Gastrocnemius medialis (tissue), 4 donors: ENCODE data around the gene AXIN1. TPM values are rescaled to one million over a fixed set of nuclear protein-coding genes. Genes with fewer than 3 reads are reported as not detected.

ENCODE experiments used
- ATAC-seq, 2 donors: fragments of 150-250 bp; one replicate each; pipeline ENCODE4 v1.9.1; 2016
- DNase-seq, 2 donors: peaks; one replicate each; pipeline ENCODE4 v3.0.0-alpha.2; 2019
- H3K27ac ChIP-seq, 4 donors: fragments of 200-600 bp; sonication (generic); 1 replicate in 1 of 4; 2 replicates in 3 of 4; pipeline ENCODE4 v1.5.1; 2016 to 2018; ENCODE audit warnings: mild to moderate bottlenecking in 2 of 4, moderate library complexity in 1 of 4
- H3K27me3 ChIP-seq, 3 donors: fragments of 200-600 bp; sonication (generic) in 2 of 3; 1 replicate in 1 of 3; 2 replicates in 2 of 3; pipeline versions ENCODE4 v1.5.1 to v1.6.0; 2016 to 2019; ENCODE audit warnings: mild to moderate bottlenecking in 1 of 3, moderate library complexity in 1 of 3
- H3K36me3 ChIP-seq, 2 donors: fragments of 200-600 bp; sonication (generic) in 1 of 2; one replicate each; pipeline ENCODE4 v1.5.1; 2017 to 2018
- H3K4me1 ChIP-seq, 2 donors: fragments of 200-600 bp; sonication (generic) in 1 of 2; one replicate each; pipeline ENCODE4 v1.5.1; 2016 to 2017; ENCODE audit warnings: mild to moderate bottlenecking in 2 of 2
- H3K4me3 ChIP-seq, 4 donors: fragments of 200-600 bp; sonication (generic) in 3 of 4; 1 replicate in 1 of 4; 2 replicates in 3 of 4; pipeline ENCODE4 v1.5.1; 2016 to 2019; ENCODE audit warnings: mild to moderate bottlenecking in 2 of 4
- H3K9me3 ChIP-seq, 3 donors: fragments of 200-600 bp; sonication (generic) in 2 of 3; 1 replicate in 1 of 3; 2 replicates in 2 of 3; pipeline ENCODE4 v1.5.1; 2016 to 2019
- CTCF ChIP-seq, 5 experiments: fragments of 450-650 bp in 3 of 5; fragments of 200-600 bp in 2 of 5; sonication (generic) in 2 of 5; IDR thresholded peaks in 4 of 5; conservative IDR thresholded peaks in 1 of 5; 1 replicate in 4 of 5; 2 replicates in 1 of 5; pipeline ENCODE4 v1.5.1; 2016 to 2019; ENCODE audit warnings: antibody characterized with exemption in 5 of 5, mild to moderate bottlenecking in 3 of 5, moderate library complexity in 3 of 5
- POLR2A ChIP-seq, 2 donors: fragments of 450-650 bp; IDR thresholded peaks; one replicate each; pipeline ENCODE4 v1.6.1; 2017; ENCODE audit warnings: antibody characterized with exemption in 2 of 2, mild to moderate bottlenecking in 2 of 2, moderate library complexity in 2 of 2
- in situ Hi-C, 4 donors: fragments of 200-750 bp; cut with MboI; loops; one replicate each; pipeline versions ENCODE4 v1.15.0 to v1.8.0; 2017; ENCODE audit warnings: low sequenced_read_pairs in 4 of 4
- intact Hi-C: fragments of 100-400 bp; cut with DNase I; formaldehyde crosslinking; loops from one replicate; pipeline ENCODE4 v1.15.1; 2023; ENCODE audit warnings: low total_unique reads
- total RNA-seq, 4 donors: library from RNA; depleted of rRNA; stranded (reverse); fragments of >200 nt; gene quantifications; one replicate each; pipeline versions ENCODE4 v1.1.0 to v1.2.3, GENCODE V29; 2016

The AXIN1 gene
- total RNA-seq, 4 donors from 2014 or later, result 27.1 to 41.9 (median 32.7) TPM

- H3K4me3 ChIP-seq, result no peak overlapping the region
- intact Hi-C loops, result no loop called here
- H3K36me3 ChIP-seq, result peaks cover 0 to 37% of the 10 kb centered on the region in 2 donors
- H3K27me3 ChIP-seq, result no peaks in the 10 kb centered on the region
- DNase-seq, result no peak
- no peak overlapping the region for H3K27ac ChIP-seq
- H3K9me3 ChIP-seq, result no peaks in the 10 kb centered on the region
- ATAC-seq, result no peak
- TF ChIP-seq CTCF (IDR thresholded peaks at IDR 0.05 in 4 of 5, conservative IDR thresholded peaks at IDR 0.05 in 1 of 5) (no peak), POLR2A (IDR thresholded peaks at IDR 0.05) (no peak)
- H3K4me1 ChIP-seq, result no peaks in the 10 kb centered on the region
- in situ Hi-C loops, result no loop called here
Measured at GRCh38 chr16:296806-297510, 55.6 kb downstream of the AXIN1 start.

GRCh38 chr16:296276-296675 is 56.2 kb downstream of the AXIN1 start:
- ATAC-seq, result no peak
- H3K36me3 ChIP-seq, result peaks cover 0 to 43% of the 10 kb centered on the region in 2 donors

GRCh38 chr16:293043-293775 is 59.3 kb downstream of the AXIN1 start:
- Histone ChIP-seq H3K27me3 (no peaks in the 10 kb centered on the region), H3K9me3 (no peaks in the 10 kb centered on the region), H3K4me1 (no peaks in the 10 kb centered on the region), H3K27ac (no peak overlapping the region), H3K36me3 (peaks cover 0 to 56% of the 10 kb centered on the region in 2 donors), H3K4me3 (no peak overlapping the region)
- no peak for DNase-seq
- in situ Hi-C loops, result no loop called here
- TF ChIP-seq CTCF (IDR thresholded peaks at IDR 0.05 in 4 of 5, conservative IDR thresholded peaks at IDR 0.05 in 1 of 5) (no peak), POLR2A (IDR thresholded peaks at IDR 0.05) (no peak)
- no peak for ATAC-seq
- intact Hi-C loops, result no loop called here

More at GRCh38 chr16:296276-296675, 56.2 kb downstream of the AXIN1 start:
- Histone ChIP-seq H3K4me1 (no peaks in the 10 kb centered on the region), H3K27ac (no peak overlapping the region), H3K27me3 (no peaks in the 10 kb centered on the region), H3K4me3 (no peak overlapping the region), H3K9me3 (no peaks in the 10 kb centered on the region)
- intact Hi-C loops (no loop called here), in situ Hi-C loops (no loop called here)
- no peak for TF ChIP-seq CTCF (IDR thresholded peaks at IDR 0.05 in 4 of 5, conservative IDR thresholded peaks at IDR 0.05 in 1 of 5)
- TF ChIP-seq POLR2A (IDR thresholded peaks at IDR 0.05), result no peak
- no peak for DNase-seq

GRCh38 chr16:291539-291938 is 61.0 kb downstream of the AXIN1 start:
- Histone ChIP-seq H3K27ac (no peak overlapping the region), H3K36me3 (peaks cover 0 to 53% of the 10 kb centered on the region in 2 donors), H3K9me3 (no peaks in the 10 kb centered on the region), H3K4me1 (no peaks in the 10 kb centered on the region), H3K4me3 (no peak overlapping the region), H3K27me3 (no peaks in the 10 kb centered on the region)
- in situ Hi-C loops (no loop called here), intact Hi-C loops (no loop called here)
- no peak for DNase-seq
- ATAC-seq, result no peak
- TF ChIP-seq CTCF (IDR thresholded peaks at IDR 0.05 in 4 of 5, conservative IDR thresholded peaks at IDR 0.05 in 1 of 5) (no peak), POLR2A (IDR thresholded peaks at IDR 0.05) (no peak)
